ENCODE results near the gene SERPINE1. TPM values are rescaled to one million over a fixed set of nuclear protein-coding genes. Genes with fewer than 3 reads are reported as not detected.
A peak's percentile ranks its signal among the peaks of the same experiment; 100 is the strongest.

SERPINE1 gene
- total and polyA plus RNA-seq, 2 of the 13 experiments (the other 11 are each of a cell fraction or from before 2014, with no cell fraction given) = 21.2 to 1,576 TPM

GRCh38 chr7:101104193-101104713 lies 22.7 kb upstream of the SERPINE1 start (continued):
- TF ChIP-seq ZNF687 (CRISPR knock-in tag; IDR thresholded peaks at IDR 0.05) = peak; percentile 82
- TF ChIP-seq CBFB (CRISPR knock-in tag; IDR thresholded peaks at IDR 0.05) = no peak
- no peak for TF ChIP-seq EED (CRISPR knock-in tag; IDR thresholded peaks at IDR 0.05)
- no peak for TF ChIP-seq GRHL1 (CRISPR knock-in tag; conservative IDR thresholded peaks at IDR 0.05)
- 0 out of 2 replicates have a peak, but pooled peaks have one; percentile 32 for TF ChIP-seq SP5 (CRISPR knock-in tag; IDR thresholded peaks at IDR 0.05; ENCODE audit: borderline replicate concordance, low read depth)
- peak; percentile 75 for TF ChIP-seq SALL1 (CRISPR knock-in tag; IDR thresholded peaks at IDR 0.05)
- no peak for TF ChIP-seq ZBTB4 (CRISPR knock-in tag; IDR thresholded peaks at IDR 0.05; ENCODE audit: borderline replicate concordance)
- no peak for TF ChIP-seq ZNF256 (CRISPR knock-in tag; conservative IDR thresholded peaks at IDR 0.05)
- TF ChIP-seq XBP1 (CRISPR knock-in tag; IDR thresholded peaks at IDR 0.05) = no peak
- TF ChIP-seq ZNF713 (CRISPR knock-in tag; IDR thresholded peaks at IDR 0.05) = no peak
- no peak for TF ChIP-seq MBD4 (IDR thresholded peaks at IDR 0.05; ENCODE audit: borderline replicate concordance, low read length)
- no peak for TF ChIP-seq ARID3A (IDR thresholded peaks at IDR 0.05; ENCODE audit: low read depth, low read length)
- TF ChIP-seq FOSL2 (CRISPR knock-in tag; IDR thresholded peaks at IDR 0.05) = peak; percentile 28; the same call in 1 of the 2 replicates
- no peak for TF ChIP-seq ZBTB8A (CRISPR knock-in tag; IDR thresholded peaks at IDR 0.05; ENCODE audit: borderline replicate concordance, low read depth)
- TF ChIP-seq JUND (CRISPR knock-in tag; IDR thresholded peaks at IDR 0.05) = no peak
- no peak for TF ChIP-seq ZC3H13 (CRISPR knock-in tag; IDR thresholded peaks at IDR 0.05)
- TF ChIP-seq TAF1 (CRISPR knock-in tag; IDR thresholded peaks at IDR 0.05) = no peak; the same call in none of the 2 replicates
- no peak for TF ChIP-seq TRIM22 (IDR thresholded peaks at IDR 0.05)

Data from HepG2 (cell line).